Ecto neural progenitor cell (in vitro differentiated cells): Measurements from ENCODE around the gene MAPK1.
"Not testable (repeated sequence)": the region's sequence is repeated elsewhere in the genome, so short reads cannot be mapped to it uniquely, and the experiment has no call there.

Experiments
- DNase-seq: peaks from one replicate; pipeline ENCODE4 v3.0.0-alpha.2; 2018; ENCODE audit warnings: low spot score

Gene MAPK1

GRCh38 chr22:21754523-21754922, 112.9 kb downstream of the MAPK1 start:
- DNase-seq = no peak

GRCh38 chr22:21753374-21754111, 113.9 kb downstream of the MAPK1 start:
- DNase-seq = no peak

DNA sequence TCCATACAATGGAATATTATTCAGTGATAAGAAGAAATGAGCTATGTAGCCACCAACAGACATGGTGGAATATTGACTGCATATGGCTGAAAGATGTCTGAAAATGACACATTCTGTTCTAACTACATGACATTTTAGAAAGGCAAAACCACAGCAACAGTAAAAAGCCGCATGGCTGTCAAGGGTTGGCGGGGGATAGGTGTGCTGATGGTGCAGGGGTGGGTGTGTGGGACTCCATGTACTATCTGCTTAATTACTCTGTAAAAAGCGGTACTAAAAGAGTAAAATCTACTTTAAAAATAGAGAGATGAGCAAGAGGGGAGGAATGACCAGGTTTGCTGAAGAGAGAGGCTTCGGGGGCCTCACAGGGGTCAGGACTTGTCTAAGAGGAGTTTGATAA, 115.2 kb downstream of the MAPK1 start:
- DNase-seq = no peak

GRCh38 chr22:21745948-21746347, 121.5 kb downstream of the MAPK1 start:
- DNase-seq = no peak

DNA sequence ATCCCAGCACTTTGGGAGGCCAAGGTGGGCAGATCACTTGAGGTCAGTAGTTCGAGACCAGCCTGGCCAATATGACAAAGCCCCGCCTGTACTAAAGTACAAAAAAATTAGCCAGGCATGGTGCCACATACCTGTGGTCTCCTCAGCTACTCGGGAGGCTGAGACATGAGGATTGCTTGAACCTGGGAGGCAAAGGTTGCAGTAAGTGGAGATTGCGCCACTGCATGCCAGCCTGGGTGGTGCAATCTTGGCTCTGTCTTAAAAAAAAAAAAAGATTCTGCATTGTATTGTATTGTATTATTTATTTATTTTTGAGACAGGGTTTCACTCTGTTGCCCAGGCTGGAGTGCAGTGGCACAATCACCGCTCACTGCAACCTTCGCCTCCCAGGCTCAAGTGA, 122.5 kb downstream of the MAPK1 start:
- not testable (repeated sequence) for DNase-seq

DNA sequence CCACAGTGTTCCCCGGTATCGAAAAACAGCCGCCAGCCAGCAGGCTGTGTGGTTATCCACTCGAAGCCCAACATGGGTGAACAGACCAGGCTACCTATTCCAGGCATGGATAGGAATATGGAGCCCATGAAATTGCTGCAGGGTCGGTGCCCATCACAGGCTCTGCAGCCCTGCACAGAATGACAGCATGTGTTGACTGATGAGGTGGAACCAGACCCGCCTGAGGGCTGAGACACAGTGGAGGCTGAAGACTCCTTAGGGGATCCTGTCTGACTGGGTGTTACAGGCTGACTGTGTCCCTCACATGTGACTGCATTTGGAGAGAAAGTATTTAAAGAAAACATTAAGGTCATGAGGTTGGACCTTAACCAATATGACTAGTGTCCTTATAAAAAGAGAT, 125.7 kb downstream of the MAPK1 start:
- no peak for DNase-seq

DNA sequence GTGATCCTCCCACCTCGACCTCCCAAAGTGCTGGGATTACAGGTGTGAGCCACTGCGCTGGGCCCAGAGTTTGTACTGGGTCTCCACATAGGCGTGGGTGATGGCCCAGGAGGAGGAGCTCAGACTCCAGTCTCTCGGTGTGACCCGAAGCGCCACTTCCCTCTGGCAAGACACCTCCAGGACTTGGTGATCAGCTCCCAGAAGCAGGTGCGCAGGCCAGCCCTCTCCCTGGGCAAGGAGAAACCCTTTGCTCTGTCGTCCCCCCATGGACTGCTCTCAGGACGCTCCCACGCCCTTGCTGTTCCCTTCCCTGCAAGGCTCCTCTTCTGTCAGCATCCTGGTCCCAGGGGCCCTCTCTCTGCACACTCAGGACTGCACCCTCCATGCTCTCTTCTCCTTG, 126.4 kb downstream of the MAPK1 start:
- no peak for DNase-seq

DNA sequence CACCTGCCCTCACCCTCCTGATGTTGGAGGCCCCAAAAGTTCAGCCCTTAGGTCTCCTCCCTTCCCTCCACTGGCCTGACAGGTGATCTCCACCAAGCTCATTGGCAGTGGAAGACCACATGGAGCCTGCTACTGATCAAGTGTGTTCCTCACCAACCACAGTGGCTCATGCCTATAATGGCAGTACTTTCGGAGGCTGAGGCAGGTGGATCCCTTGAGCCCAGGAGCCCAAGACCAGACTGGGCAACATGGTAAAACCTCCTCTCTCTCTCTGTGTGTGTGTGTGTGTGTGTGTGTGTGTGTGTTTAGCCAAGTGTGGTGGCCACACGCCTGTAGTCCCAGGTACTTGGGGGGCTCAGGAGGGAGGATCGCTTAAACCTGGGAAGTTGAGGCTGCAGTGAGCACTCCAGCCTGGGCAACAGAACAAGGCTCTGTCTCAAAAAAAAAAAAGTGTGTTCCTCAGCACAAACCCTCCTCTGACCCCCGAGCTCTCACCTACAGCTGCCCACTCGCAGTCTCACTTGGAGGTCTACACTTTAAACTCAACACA, 127.5 kb downstream of the MAPK1 start:
- no peak for DNase-seq

- no peak for DNase-seq
Measured at GRCh38 chr22:21738966-21739365, 128.5 kb downstream of the MAPK1 start.

- DNase-seq = no peak
Measured at GRCh38 chr22:21738081-21738480, 129.4 kb downstream of the MAPK1 start.

GRCh38 chr22:21736948-21737347, 130.5 kb downstream of the MAPK1 start:
- DNase-seq = no peak

DNA sequence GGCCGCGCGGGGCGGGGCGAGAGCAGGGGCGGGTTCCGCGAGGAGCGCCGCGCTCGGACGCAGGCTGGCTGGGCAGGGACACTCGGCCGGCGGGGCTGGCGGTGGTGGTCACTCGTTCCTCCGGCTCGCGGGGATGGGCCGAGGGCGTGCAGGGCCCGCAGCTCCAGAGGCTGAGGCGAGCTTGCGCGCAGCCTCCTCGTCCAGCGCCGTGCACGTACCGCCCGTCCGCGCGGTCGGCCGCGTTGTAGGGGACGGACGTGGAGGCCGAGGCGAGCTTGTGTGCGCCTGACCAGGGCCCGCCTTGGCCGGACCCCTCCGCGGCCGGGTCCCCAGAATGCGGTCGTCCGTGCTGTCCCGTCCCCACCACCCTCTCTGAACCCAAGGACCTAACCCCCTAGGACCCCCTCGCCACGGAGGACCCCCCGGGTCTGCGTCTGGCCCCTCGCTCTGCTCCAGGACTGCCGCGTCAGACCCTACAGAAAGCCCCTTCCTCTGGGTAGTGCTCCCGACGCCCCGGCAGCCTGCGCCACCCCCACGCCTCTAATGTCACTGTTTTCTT, 131.3 kb downstream of the MAPK1 start:
- DNase-seq = no peak

GRCh38 chr22:21735200-21736083, 132.0 kb downstream of the MAPK1 start, which contains the start of gene YPEL1:
Gene YPEL1 (minus strand): TSS chr22:21735794. CDS start chr22:21710744, 25,050 bp downstream.
- DNase-seq = peak; percentile 100

DNA sequence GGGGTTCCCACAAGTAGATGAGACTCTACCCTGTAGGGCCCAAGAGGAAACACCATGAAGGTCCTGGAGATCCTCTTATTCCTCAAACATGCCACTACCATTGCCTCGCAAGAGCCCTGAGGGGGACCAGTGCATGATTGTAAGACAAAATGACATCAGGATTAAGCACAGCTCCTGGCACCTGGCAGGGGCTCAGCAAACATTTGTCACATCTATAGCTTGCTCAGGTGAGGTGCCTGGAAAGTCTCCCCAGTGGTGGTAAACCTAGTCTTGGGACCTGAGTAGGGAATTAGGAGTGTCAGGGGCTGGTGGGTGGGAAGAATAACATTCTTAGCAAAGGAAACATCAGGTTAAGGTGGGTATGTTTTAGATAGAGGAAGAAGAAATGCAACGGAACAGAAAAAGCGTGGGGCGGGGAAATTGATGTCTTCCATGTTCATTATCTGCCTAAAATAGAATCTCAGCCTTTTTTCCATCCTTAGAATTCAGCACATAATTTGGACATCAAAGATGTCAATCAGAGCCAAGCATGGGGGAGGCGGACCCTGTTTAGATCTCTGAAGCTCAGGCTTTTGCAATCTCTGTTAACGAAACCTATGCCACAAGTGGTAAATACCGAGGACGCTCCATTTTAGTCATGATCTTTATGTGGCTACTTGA, 132.8 kb downstream of the MAPK1 start:
- no peak for DNase-seq

GRCh38 chr22:21731503-21731902, 135.9 kb downstream of the MAPK1 start:
- DNase-seq = no peak

- DNase-seq = no peak
Measured at GRCh38 chr22:21730535-21731308, 136.7 kb downstream of the MAPK1 start.

DNA sequence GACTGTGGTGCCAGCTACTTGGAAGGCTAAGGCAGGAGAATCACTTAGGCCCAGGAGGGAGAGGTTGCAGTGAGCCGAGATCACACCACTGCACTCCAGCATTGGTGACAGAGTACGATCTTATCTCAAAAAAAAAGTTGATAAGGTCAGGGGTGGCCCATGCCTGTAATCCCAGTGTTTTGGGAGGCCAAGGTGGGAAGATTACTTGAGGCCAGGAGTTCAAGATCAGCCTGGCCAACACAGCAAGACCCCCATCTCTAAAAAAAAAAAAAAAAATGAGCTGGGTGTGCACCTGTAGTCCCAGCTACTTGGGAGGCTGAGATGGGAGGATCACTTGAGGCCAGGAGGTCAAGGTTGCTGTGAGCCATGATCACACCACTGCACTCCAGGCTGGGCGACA, 138.3 kb downstream of the MAPK1 start:
- not testable (repeated sequence) for DNase-seq

DNA sequence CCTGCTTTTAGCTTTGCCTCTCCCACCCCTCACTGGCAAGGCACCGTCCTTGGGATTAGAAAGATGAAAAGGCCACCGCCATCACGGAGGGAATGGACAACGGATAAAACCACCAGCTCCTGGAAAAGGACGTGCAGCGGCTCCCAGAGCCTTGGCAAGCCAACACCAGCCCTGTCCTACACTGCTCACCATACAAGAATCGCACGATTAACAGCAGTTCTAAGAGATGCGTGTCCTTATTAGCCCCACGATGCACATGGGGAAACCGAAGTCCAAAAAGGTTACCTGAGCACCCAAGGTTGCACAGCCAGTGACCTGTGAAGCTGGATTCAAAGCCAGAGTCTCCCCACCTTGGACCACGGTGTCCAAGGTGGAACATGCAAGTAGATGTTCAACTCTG, 139.2 kb downstream of the MAPK1 start:
- no peak for DNase-seq

DNA sequence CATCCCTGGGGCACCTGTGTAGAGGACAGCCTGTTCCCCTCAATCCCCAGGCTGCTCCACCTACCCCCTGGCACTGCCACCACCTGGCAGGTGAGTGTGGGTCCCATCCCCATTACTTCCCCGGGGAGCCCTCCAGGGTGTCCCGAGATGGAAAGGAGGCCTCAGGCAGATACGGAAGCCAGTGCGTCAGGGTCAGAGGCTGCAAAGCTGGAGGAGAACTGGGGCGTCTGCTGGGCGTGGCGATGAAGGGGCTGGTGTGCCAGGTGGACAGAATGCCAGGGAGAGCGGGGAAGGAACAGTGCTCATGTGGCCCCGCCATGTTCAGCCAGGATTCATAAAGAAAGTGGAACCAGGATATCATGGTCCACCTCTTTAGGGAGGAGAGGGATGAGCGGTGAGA, 139.7 kb downstream of the MAPK1 start:
- no peak for DNase-seq

GRCh38 chr22:21727159-21727558, 140.3 kb downstream of the MAPK1 start:
- DNase-seq = no peak

GRCh38 chr22:21726650-21727049, 140.8 kb downstream of the MAPK1 start:
- peak; percentile 72 for DNase-seq
